ENCODE data around the gene PAK6. TPM values are rescaled to one million over a fixed set of nuclear protein-coding genes. Genes with fewer than 3 reads are reported as not detected.

Gene PAK6
- total RNA-seq = 29.5 TPM

DNA sequence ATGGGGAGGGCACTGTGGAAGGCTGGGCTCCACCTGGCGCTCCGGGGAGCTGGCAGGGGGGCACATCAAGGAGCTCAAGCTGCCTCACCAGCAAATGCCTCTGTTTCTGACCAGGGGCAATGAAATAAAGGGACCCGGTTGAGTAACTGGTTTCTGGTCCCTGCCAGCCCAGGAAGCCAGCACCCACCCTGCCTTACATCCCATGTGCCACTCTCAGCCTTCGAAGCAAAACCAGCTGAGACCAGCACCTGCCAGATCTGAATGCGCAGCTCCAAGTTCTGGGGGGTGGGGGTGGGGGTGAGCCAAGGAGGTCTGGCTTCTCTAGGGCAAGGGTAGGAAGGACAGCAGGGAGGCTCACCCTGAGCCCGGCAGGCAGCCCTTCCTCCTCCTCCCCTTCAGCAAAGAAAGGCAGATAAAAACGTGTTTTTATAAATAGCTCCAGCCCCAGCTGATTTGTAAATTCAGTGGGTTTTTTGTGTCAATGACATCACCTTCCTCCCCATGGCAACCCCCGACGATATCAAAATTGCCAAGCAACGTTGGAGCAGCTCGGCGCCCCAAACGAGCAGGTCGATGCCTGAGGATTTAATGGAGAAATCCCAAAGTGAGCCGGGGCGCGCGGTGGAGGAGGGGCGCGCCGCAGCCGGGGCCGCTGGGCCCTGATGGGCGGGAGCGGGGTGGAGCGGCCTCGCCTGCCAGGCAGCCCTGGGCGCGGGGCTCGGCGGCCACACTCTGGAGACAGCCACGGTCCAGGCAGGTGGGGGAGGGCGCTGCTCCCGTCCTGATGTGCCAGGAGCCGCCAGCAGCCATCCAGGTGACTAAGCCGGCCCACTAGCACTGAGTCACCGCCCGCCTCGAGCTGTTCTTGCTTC is at the start of gene PAK6:
Gene PAK6, plus strand, starts transcription at position 532 of the 872 bp plus-strand sequence. CDS start 25,723 bp downstream, outside the sequence.
- peak; percentile 80 for DNase-seq (ENCODE audit: low spot score)

DNA sequence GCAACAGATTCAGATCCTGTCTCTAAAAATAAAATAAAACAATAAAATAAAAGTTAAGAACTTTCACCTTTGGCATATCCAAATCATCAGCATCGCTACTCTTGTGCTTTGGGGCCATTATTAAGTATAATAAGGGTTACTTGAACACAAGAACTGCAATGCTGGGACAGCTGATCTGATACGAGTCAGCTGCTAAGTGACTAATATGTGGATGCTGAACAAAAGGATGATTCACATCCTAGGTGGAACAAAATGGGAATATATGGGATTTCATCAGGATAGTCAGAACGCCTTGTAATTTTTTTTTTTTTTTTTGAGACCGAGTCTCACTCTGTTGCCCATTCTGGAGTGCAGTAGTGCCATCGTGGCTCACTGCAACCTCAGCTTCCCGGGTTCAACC is 48.3 kb upstream of the PAK6 start:
- DNase-seq (ENCODE audit: low spot score) = no peak

DNA sequence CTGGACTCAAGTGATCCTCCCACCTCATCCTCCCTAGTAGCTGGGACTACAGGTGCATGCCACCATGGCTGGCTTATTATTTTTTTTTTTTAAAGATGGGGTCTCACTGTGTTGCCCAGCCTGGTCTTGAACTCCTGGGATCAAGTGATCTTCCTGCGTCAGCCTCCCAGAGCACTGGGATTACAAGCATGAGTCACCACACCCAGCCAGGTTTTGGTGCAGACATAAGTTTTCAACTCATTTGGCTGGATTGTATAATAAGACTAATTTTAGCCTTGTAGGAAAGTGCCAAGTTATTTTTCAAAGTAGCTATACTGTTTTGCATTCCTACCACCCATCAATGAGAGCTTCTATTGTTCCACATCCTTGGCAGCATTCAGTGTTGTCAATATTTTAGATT is 45.9 kb upstream of the PAK6 start:
- DNase-seq (ENCODE audit: low spot score) = no peak

DNA sequence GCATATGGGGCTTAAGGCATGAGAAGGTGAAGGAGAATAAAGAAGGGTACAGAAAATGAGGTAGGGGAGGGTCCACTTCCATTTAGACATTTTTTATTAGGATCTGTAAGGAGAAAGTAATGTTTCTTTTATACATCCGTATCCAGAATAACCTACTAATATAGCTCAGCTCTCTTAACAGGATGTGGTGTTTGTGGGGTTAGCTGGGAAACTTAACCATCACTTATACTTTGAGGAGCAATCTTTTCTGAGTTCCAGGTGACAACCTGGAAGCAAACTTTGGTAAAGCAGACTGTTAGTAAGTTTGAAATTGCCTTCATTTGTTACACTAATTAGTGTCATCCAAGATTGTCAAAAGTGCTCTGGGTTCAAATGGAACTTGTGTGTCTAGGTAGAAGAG is 41.4 kb upstream of the PAK6 start:
- DNase-seq (ENCODE audit: low spot score) = no peak

DNA sequence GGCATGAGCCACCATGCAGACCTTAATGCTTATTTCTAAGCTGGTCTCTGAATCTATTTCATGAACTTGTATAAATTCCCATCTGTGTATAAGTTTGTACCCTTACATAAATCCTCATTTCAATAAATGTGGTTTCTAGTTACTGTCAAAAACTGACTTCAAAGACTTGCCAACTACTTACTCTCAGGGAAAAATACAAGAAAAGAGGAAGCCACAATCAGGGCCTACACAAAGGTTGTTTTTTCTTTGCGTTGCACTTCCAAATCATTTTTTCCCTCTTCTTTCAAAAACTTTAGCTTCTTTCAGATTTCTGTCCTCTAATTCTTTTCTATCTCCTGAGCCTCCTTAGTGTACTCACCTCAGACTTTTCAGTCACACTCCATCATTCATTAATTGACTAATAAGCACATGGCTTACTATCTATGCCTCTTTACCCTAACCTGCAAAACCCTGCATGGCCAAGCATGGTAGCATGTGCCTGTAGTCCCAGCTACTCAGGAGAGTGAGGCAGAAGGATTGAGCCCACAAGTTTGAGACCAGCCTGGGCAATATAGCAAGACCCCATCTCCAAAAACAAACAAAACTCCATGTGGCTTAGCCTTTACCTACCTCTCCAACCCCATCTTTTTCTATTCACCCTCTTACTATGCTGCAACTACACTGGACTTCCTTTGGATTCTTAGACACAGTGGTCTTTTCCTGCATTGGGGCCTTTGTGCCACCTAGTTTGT is 40.3 kb upstream of the PAK6 start:
- DNase-seq (ENCODE audit: low spot score) = no peak

DNA sequence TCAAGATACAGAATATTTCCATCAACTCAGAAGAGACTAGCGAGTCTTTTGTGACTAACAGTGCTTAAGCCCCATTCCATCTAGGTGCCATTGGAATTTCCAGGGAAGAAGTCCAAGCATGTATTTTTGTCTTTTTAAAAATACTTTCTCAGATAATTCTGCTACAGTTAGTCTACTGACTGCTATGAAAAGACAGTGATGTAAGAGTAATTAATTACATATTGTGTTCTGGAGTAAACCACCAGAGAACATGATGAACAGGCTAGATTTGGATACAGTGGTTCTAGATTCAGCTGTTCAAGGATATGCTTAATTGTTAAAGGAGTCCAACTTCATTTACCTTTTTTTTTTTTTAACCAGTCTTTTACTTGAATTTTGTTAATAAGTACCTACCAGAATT is 34.8 kb upstream of the PAK6 start:
- DNase-seq (ENCODE audit: low spot score) = no peak

DNA sequence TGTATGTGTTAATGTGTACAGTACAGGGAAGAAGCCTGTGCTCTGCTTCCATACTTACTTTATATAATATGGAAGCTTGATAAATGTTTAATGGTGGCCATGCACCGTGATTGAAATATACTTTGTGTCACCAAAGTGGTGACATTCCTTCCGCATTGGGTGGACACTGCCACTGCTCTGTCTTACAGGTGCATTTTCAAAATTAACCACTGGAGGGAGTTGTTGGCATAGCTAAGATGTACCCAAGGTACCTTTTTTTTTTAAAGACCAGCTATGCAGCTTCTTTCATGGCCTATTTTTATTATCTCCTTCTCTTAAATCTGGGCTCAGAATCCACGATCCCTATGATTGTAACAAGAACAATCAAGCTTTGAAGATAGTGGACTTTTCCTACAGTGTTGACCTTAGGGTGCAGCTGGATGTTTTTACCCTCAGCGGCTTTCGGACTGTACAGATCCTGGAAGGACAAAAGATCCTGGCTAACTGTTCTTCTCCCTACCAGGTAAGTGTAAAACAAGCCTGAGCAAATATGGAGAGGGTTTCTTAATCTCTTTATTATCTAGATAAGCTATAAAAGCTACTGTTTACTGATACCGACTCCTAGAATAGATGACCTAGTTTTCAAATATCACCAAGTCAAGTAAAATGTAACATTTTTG is 21.6 kb upstream of the PAK6 start:
- peak; percentile 62 for DNase-seq (ENCODE audit: low spot score)

DNA sequence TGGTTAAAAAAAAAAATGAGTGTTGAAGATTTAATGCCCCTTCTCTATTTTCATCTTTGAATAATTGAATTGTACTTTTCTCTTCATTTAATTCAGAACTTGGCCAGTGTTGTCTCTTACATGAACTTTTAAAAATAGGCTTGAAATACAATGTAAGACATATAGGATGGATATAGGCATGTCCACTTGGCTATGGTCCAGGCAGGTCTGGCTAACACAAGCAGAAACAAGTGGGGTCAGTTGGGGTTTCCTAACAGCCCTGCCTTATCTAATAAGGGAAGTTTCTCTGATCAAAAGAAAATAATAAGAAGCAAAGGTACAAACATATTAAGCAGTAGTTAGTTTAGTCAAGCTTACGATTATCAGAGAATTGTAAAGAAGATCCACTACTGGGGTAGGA is 19.1 kb upstream of the PAK6 start:
- DNase-seq (ENCODE audit: low spot score) = no peak

DNA sequence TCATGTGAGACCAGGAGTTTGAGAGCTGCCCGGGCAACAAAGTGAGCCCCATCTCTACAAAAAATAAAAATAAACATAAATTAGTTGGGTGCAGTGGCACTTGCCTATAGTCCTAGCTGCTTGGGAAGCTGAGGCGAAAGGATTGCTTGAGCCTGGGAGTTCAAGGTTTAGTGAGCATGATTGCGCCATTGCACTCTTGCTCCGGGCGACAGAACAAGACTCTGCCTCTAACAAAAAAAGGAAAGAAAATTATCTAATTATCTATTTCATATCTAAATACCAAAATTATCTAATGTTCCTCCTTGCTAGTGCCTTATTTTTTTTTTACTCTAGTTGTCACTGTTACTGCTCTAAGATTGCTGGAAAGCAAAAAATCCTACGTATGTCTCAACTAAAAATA is 16.7 kb upstream of the PAK6 start:
- no peak for DNase-seq (ENCODE audit: low spot score)

DNA sequence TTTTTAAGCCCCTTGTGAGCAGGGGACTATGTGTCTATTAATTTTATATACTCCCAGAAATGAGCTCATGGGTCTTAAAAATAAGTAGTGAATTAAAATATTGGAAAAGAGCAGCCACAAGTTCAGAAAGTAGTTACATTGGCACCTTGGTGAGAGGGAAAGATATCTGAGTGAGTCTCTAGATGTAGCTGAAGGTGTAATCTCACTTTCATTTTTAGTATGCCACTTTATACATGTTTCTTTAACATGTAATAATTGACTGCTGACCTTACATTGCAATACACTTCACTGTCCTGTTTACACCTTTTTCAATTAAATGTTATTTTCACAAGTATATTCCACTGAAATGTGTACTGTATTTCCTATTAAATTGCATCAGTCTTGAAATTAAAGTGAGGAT is 12.1 kb upstream of the PAK6 start:
- DNase-seq (ENCODE audit: low spot score) = no peak

DNA sequence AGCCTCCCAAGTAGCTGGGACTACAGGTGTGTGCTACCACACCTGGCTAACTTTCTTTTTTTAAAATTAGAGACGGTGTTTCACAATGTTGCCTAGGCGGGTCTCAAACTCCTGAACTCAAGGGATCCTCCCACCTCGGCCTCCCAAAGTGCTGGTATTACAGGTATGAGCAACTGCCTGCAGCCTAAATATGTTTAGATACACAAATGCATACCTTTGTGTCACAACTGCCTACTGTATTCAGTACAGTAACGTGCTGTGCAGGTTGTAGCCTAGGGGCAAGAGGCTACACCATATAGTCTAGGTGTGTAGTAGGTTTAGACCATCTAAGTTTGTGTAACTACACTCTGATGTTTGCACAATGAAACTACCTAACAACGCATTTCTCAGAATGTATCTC is 9.5 kb upstream of the PAK6 start:
- DNase-seq (ENCODE audit: low spot score) = no peak

DNA sequence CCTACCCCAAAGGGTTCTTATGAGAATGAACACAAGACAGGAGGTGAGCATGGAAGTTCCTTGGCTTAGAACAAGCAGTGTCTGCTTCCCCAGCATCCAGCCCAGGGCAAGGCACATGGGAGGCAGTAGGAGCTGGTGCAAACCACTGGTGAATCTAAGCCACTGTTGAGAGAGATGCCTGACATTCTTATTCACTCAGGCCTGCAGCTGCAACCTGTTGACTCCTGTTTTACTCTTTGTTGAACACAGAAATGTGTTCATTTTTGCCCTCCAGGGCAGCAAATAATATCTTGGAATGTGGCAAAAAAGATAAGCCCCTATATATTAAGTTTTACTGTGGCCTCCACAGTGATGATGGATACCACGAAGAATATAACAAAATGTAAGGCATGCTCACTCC is 8.9 kb upstream of the PAK6 start:
- DNase-seq (ENCODE audit: low spot score) = no peak

DNA sequence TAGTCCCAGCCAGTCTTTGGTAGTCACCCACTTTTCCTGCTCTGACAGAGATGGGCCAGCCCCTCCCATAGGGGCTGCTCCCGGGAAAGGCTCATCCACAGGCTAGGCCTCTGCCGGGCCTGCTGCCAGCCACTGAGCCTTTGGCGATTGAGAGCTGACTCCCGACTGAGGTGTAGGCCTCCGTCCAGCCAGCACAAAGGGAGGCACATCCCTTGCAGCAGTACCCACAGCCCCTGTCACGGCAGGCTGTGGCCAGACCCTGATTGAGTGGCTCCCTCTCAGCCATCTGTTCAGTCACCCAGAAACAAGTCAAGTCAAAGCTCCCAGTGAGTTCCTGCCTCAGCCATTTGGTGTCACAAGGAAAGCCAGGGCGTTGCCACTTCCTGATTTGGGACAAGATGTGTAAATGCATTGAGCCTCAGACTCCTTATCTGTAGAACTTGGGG is 6.2 kb upstream of the PAK6 start:
- no peak for DNase-seq (ENCODE audit: low spot score)

DNA sequence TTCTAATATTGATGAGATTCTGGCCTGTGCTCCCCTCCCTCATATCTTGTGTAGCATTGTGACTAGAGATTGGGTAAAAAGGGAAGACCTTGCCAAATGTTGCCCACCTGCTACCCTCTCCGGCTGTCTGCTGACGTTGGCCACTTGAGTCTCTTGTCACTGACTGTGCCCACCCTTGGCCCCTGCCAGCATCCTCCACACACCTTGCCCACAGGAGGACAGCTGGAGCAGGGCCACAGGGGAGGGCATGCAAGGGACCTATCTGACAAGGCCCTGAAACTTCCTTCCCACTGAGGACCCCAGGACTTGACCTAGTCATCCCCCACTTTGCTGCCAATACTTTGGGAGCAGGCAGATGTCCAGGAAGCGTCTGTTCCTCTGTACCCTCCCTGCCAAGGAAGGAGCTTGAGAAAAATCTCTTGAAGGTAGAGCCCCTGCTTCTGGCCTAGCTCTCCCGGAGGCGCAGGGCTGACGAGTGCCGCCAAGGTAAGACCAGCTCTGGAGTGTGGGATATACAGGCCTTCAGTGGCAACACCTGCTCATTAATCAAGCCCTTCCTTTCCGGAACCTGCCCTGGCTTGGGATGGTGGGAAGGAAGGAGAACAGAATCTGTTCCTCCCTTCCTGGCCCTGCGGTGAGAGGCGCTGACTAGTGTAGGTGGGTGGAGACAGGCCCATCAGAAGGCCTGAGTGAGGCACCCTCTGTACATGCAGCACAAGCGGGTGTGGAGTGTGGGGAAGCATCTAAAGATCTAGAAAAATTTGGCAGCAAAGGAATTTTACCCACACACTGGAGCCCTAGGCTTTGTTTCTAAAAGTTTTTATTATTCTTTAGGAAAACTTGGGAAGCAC is 4.9 kb upstream of the PAK6 start:
- no peak for DNase-seq (ENCODE audit: low spot score)

DNA sequence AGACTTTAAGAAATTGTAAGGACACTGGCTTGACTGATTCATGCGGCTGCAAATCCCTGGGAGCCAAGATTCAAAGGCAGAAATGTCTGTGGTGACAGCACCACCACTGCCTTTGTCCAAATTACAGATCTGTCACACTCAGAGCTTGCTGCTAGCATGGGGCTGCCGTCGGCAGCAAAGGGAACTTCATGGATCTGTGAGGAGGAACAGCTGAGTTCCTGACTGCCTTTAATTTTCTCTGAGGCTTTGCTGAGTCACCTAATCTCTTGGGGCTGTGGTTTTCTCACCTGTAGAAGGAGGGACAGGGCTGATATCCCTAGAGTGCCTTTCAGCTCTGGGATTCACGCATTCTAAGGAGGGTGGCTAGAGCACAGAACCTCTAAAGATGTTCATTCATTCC is 4.1 kb upstream of the PAK6 start:
- DNase-seq (ENCODE audit: low spot score) = no peak

DNA sequence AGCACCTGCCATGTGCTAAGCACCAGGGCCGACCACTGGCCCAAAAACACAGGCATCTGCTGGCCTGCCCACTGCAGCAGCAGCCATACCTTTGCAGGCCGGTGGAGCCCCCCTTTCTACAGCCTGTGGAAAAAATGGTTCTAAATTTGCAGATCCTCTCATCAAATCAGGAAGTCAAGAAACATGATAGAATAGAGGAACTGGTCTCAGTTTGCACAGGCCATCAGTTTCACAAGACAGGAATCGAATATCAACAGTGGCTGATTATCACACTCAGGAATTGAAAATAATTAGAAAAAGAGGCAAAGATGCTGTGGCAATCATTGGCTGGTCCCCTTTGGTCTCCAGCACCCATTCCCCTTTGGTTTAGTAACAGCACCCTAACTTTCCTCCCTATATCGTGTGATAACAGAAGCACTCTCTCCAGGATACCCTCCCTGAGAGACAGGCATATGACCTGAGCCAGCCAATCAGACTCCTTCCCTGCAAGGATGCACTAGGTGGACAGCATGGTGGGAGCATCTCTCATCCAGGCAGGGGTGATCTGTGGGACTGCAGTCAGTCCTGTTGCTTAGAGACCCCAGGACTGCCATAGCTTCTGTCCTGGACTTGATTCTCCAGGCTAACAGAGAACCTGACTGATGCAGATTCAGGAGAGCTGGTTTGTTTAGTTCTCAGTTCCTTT is 3.5 kb upstream of the PAK6 start:
- DNase-seq (ENCODE audit: low spot score) = no peak

DNA sequence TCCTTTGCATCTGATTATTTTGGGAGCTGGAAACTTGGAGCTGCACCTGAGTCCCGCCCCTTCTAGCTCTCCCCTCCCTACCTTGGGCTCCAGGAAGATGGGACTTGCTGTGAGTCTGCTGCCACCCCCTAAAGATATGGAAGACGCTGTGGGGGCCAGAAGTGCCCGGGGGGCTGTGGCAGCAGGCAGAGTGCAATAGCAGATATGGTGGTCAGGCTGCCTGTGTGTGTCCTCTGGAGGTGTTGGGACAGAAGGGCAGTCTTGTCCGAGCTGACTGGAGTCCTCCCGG is 485 bp downstream of the PAK6 start:
- no peak for DNase-seq (ENCODE audit: low spot score)

DNA sequence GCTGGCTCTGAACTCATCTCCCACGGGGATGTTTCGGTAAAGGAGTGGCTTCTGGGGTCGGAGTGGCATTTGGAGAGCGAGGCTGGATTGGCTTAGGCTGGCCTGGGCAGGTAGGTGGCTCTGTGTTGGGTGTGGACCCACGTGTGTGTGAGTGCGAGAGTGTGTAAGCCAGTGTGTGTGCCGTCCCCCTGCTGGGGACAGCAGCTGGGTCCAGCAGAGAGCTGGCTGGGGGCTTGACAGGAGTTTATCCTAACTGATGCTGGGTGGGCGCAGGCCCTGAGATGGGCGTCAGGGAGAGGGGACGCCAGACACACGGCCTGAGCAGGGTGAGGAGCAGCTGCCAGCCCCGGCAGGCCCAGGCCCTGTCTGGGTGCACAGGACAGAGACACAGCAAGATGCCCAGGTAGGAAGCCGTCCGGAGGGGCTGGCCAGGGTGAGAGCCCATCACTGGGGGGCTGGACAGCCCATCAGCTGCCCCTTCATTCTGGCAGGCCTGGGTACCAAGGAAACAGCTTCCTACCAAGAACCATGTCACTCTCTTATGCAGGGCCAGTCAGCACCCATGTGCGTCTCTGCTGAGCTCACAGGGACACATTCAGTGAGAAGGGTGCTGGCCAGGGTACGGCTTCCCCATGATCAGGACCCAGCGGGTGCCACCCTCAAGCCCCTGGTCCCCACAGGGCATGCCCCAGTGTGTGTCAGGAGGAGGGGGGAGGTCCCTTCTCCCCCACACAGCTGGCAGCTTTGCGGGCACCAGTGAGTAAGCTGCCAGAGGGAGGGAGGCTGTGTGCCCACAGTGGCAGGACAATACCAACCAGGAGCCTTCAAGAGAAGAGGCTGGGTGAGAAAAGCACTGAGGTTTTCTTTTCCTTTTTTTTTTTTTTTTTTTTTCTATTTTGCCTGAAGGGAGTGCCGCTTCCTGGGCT is 1.1 kb downstream of the PAK6 start:
- no peak for DNase-seq (ENCODE audit: low spot score)

DNA sequence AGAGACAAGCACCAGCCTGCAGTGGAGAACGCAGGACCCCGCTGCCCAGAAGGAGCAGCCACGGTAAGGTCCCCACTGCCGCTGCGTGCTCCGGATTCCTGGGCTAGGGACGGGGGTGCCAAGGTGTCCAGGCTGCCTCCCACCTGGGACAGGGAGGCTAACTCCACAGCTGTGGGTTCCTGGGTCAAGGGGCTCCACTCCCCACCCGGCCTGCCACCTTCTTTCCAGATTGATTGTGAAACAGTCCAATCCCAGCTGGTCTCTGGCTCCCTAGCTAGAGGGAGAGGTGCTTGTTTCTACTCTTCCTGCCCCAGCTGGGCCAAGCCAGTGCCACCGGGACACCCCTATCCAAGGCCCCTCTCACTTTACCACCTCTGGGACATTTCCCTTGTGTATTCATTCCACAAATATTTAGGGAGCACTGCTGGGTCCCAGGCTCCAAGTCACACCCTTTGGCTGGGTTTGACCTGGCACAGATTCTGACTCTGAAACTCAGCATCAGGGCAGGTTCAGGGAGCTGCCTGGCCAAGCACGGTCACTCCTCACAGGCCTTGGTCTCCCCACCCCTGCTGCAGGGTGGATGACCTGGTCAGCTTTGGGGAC is 1.9 kb downstream of the PAK6 start:
- peak; percentile 45 for DNase-seq (ENCODE audit: low spot score)

Measured in ureter (tissue), 1 donor.